Neutrophil (primary cell): ENCODE data around the gene HYLS1.

ENCODE experiments used
- H3K27ac ChIP-seq: fragments of 200-600 bp; sonication (generic); 2 replicates; pipeline ENCODE4 v1.5.1; 2016; ENCODE audit warnings: mild to moderate bottlenecking, moderate library complexity
- H3K27me3 ChIP-seq: fragments of 200-600 bp; sonication (generic); 2 replicates; pipeline ENCODE4 v1.6.0; 2016; ENCODE audit warnings: mild to moderate bottlenecking
- H3K36me3 ChIP-seq: fragments of 200-600 bp; sonication (generic); 2 replicates; pipeline ENCODE4 v1.5.1; 2017
- H3K4me1 ChIP-seq, 2 experiments: fragments of 200-600 bp in 1 of 2; sonication (generic) in 1 of 2; 1 replicate in 1 of 2; 2 replicates in 1 of 2; pipeline versions ENCODE4 v1.5.1 to v1.6.1; 2013 to 2016; ENCODE audit warnings: low read depth in 1 of 2, low read length in 1 of 2, mild to moderate bottlenecking in 1 of 2, moderate library complexity in 1 of 2; ENCODE audit not compliant: control insufficient read depth in 1 of 2, insufficient read depth in 1 of 2
- H3K4me3 ChIP-seq, 2 experiments: fragments of 200-600 bp in 1 of 2; sonication (generic) in 1 of 2; 1 replicate in 1 of 2; 2 replicates in 1 of 2; pipeline ENCODE4 v1.5.1; 2013 to 2016; ENCODE audit warnings: low read depth in 1 of 2, low read length in 1 of 2, mild to moderate bottlenecking in 1 of 2, moderate library complexity in 1 of 2
- H3K9me3 ChIP-seq: fragments of 200-600 bp; sonication (generic); 2 replicates; pipeline ENCODE4 v1.5.1; 2016
- TF ChIP-seq, protein P1 (sequence below): fragments of 200-600 bp; sonication (generic); IDR thresholded peaks from 2 replicates; pipeline ENCODE4 v1.5.1; 2016; ENCODE audit warnings: antibody characterized with exemption

The HYLS1 gene

DNA sequence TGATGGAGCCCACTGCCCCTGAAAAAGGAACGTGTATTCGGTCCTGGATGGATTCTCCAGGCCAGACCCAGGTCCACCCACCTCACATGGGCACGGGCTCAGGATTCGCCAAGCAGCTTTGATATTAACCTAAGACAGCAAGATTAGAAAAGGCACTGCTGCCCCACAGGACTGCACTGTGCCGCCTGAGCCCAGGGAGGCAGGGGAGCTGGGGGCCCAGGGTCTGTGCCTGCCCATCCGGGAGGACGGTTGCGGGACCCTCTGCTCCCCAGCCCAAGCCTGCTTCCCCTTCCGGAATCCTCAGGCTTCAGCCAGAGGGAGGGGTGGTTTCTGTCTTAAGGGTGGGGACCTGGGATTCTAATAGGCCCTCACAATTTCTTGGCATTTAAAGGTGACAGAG lies 44.8 kb downstream of the HYLS1 start:
- TF ChIP-seq, protein P1, sequence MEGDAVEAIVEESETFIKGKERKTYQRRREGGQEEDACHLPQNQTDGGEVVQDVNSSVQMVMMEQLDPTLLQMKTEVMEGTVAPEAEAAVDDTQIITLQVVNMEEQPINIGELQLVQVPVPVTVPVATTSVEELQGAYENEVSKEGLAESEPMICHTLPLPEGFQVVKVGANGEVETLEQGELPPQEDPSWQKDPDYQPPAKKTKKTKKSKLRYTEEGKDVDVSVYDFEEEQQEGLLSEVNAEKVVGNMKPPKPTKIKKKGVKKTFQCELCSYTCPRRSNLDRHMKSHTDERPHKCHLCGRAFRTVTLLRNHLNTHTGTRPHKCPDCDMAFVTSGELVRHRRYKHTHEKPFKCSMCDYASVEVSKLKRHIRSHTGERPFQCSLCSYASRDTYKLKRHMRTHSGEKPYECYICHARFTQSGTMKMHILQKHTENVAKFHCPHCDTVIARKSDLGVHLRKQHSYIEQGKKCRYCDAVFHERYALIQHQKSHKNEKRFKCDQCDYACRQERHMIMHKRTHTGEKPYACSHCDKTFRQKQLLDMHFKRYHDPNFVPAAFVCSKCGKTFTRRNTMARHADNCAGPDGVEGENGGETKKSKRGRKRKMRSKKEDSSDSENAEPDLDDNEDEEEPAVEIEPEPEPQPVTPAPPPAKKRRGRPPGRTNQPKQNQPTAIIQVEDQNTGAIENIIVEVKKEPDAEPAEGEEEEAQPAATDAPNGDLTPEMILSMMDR = no peak
- H3K27me3 ChIP-seq = no peaks in the 10 kb centered on the region
- no peaks in the 10 kb centered on the region for H3K9me3 ChIP-seq
- no peak overlapping the region for H3K27ac ChIP-seq
- no peak overlapping the region for H3K4me3 ChIP-seq
- peaks cover 0 to 6% of the 10 kb centered on the region in 2 experiments for H3K4me1 ChIP-seq
- H3K36me3 ChIP-seq = no peaks in the 10 kb centered on the region

DNA sequence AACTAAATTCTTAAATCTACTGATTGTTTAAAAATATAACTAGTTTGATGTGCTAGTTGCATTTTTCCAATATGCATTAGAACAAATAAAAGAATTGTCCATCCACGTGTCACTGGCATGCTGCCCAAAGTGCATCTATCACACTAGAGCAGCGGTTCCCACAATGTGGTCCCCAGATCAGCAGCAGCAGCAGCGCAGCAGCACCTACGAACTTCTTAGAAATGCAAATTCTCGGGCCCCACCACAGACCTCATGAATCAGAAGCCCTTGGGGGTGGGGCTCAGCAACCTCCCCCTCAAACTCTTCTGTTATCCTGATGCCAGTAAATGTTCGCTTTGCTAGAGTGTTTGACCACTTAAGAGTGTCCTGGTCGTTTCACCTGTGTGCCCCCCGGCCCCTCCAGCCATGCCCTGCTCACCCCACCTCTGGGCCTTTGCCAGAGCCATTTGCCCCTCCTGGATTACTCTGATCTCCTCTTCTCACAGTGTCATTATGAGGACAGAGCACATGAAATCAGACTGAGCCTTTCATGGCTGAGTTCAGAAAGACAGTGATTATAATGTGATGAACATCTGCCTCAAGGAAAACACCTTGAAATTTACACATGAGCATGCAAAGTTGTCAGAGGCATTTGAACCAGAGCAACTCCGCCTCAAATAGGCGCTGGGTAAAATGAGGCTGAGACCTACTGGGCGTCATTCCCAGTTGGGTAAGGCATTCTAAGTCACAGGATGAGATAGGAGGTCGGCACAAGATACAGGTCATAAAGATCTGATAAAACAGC lies 45.8 kb downstream of the HYLS1 start:
- no peaks in the 10 kb centered on the region for H3K9me3 ChIP-seq

DNA sequence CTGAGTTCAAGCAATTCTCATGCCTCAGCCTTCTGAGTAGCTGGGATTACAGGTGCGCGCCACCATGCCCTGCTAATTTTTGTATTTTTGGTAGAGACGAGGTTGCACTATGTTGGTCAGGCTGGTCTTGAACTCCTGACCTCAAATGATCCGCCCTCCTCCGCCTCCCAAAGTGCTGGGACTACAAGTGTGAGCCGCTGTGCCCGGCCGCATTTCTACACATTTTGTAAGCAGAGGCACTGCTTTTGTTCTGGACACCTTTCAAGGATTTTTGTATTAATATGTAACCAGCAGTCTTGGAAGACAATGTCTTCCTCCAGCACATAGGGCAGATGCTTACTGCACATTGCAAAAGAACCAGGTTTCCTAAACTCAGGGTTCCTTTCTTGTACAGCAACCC lies 47.0 kb downstream of the HYLS1 start:
- H3K27me3 ChIP-seq = no peaks in the 10 kb centered on the region
- H3K9me3 ChIP-seq = no peaks in the 10 kb centered on the region
- TF ChIP-seq, protein P1 = no peak

More for the DNA sequence above, 45.8 kb downstream of the HYLS1 start:
- Histone ChIP-seq H3K27ac (no peak overlapping the region), H3K4me3 (no peak overlapping the region), H3K27me3 (no peaks in the 10 kb centered on the region), H3K4me1 (peaks cover under 1 to 6% of the 10 kb centered on the region in 2 experiments), H3K36me3 (no peaks in the 10 kb centered on the region)
- TF ChIP-seq, protein P1 = no peak

DNA sequence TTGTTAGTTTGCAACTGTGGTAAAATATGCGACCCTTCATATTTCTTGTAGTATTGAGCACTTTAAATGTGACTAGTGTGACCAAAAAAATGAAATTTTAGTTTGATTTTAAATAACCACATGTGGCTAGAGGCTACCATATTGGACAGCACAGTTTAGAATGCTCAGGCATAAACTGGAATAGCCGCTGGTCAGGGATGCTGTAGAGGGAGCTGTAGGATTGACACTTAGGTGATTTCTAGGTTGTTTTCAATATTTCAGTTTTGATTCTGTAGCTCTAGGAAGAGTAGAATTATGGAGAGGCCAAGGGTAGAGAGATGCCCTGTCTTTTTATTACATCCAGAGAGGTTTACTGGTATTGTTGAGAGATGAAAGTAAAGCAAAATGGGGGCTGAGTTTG lies 47.6 kb downstream of the HYLS1 start:
- Histone ChIP-seq H3K36me3 (no peaks in the 10 kb centered on the region), H3K27ac (no peak overlapping the region), H3K4me1 (peaks cover 0 to 4% of the 10 kb centered on the region in 2 experiments), H3K27me3 (no peaks in the 10 kb centered on the region), H3K9me3 (no peaks in the 10 kb centered on the region), H3K4me3 (no peak overlapping the region)
- TF ChIP-seq, protein P1 = no peak

More for the DNA sequence above, 47.0 kb downstream of the HYLS1 start:
- no peaks in the 10 kb centered on the region for H3K36me3 ChIP-seq
- H3K4me1 ChIP-seq = peaks cover 4 to 5% of the 10 kb centered on the region in 2 experiments
- H3K27ac ChIP-seq = no peak overlapping the region
- H3K4me3 ChIP-seq = no peak overlapping the region

DNA sequence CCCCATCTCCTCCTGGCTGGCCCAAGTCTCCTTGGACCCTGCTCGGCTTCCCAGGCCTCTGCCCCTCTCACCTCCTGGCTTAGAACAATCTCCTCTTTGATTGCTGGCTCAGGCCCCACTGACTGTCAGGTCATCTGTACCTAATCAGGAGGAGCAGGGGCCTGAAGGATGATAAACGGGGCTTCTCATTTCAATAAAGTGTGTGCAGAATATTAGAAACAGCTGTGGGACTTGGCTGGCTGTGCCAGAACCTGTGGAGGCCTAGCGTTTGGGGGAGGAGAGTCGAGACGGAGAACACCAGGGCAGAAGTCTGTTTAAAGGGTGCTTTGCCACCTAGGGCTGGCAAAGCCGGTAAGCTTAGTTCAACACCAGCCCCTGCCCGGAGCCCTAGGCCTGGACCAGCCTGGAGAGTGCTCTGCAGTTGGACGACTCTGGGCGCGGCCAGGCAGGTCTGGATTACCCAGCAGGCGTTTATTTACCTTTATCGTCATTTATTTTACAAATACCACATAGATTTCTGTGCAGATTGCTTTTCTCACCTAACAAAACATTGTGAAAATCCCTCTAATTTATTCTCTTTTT lies 48.2 kb downstream of the HYLS1 start:
- Histone ChIP-seq H3K4me3 (no peak overlapping the region), H3K27ac (no peak overlapping the region), H3K27me3 (no peaks in the 10 kb centered on the region), H3K4me1 (peaks cover 0 to 4% of the 10 kb centered on the region in 2 experiments), H3K36me3 (no peaks in the 10 kb centered on the region), H3K9me3 (no peaks in the 10 kb centered on the region)
- TF ChIP-seq, protein P1 = no peak
